ENCODE data around the gene FAM8A1.

DNA sequence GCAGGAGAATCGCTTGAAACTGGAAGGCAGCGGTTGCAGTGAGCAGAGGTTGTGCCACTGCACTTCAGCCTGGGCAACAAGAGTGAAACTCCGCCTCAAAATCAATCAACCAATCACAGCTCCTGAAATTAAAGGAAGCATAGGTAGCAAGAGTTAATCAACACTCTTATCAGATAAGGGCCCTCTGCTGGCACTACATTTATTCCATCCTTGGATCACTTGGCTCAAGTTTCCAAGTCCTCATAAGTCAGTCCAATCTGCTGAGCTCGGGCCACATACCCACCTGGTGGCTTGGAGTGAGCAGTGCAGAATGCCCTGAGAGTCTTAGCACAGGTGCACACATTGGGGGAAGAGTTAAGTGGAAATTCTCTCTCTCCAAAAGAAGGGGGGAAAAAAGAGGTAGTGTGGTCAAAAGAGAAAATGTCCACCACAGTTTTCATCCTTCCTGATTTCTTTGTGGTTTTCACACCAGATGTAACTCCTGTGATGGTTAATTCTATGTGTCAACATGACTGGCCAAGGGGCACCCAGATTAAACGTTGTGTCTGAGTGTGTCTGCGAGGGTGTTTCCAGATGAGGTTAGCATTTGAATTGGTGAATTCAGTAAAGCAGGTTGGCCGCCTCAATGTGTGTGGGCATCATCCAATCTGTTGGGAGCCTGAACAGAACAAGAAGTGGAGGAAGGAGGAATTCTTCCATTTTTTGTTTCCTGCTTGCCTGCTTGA is 14.2 kb upstream of the FAM8A1 start:
- TF ChIP-seq YY1 (IDR thresholded peaks at IDR 0.05; ENCODE audit: insufficient read depth, insufficient replicate concordance, low read depth, low read length), result no peak
- no peak for TF ChIP-seq ZSCAN29 (CRISPR knock-in tag; conservative IDR thresholded peaks at IDR 0.05)
- TF ChIP-seq MAFG (CRISPR knock-in tag; IDR thresholded peaks at IDR 0.05), result no peak
- TF ChIP-seq ETV6 (CRISPR knock-in tag; conservative IDR thresholded peaks at IDR 0.05), result no peak
- TF ChIP-seq HCFC1 (IDR thresholded peaks at IDR 0.05; ENCODE audit: low read depth, low read length), result no peak
- peak; percentile 46 for TF ChIP-seq CTCF (CRISPR knock-in tag; IDR thresholded peaks at IDR 0.05)
- no peak for TF ChIP-seq CEBPB (IDR thresholded peaks at IDR 0.05; ENCODE audit: borderline replicate concordance, low read depth, low read length)
- TF ChIP-seq ZNF724P (CRISPR knock-in tag; IDR thresholded peaks at IDR 0.05; ENCODE audit: borderline replicate concordance), result no peak
- no peak for TF ChIP-seq EP300 (IDR thresholded peaks at IDR 0.05; ENCODE audit: low read depth in 2 of 2, low read length in 2 of 2)
- no peak for TF ChIP-seq EP300 (CRISPR knock-in tag; IDR thresholded peaks at IDR 0.05; ENCODE audit: borderline replicate concordance)
- no peak for TF ChIP-seq USF2 (IDR thresholded peaks at IDR 0.05; ENCODE audit: low read depth, low read length)
- TF ChIP-seq USF2 (CRISPR knock-in tag; IDR thresholded peaks at IDR 0.05; ENCODE audit: borderline replicate concordance), result no peak
- no peak for TF ChIP-seq SIN3A (IDR thresholded peaks at IDR 0.05; ENCODE audit: borderline replicate concordance, low read depth, low read length)
- TF ChIP-seq MXI1 (IDR thresholded peaks at IDR 0.05; ENCODE audit: borderline replicate concordance, low read depth, low read length), result no peak
- TF ChIP-seq KDM1A (CRISPR knock-in tag; IDR thresholded peaks at IDR 0.05), result no peak
- no peak for TF ChIP-seq BCL6 (CRISPR knock-in tag; IDR thresholded peaks at IDR 0.05)
